Tibial nerve (tissue), 4 donors: ENCODE results near the gene SLC16A8.

ENCODE experiments used
- EP300 ChIP-seq, 2 donors: sonication (generic); formaldehyde crosslinking; IDR thresholded peaks; one replicate each; pipeline ENCODE4 v1.6.1; 2017; ENCODE audit warnings: antibody characterized with exemption in 2 of 2, mild to moderate bottlenecking in 1 of 2
- POLR2A ChIP-seq, 2 donors: fragments of 450-650 bp; IDR thresholded peaks; one replicate each; pipeline ENCODE4 v1.6.1; 2017; ENCODE audit warnings: antibody characterized with exemption in 2 of 2, mild to moderate bottlenecking in 2 of 2, moderate library complexity in 2 of 2
- TF ChIP-seq, protein P1 (sequence below), 5 experiments: fragments of 200-600 bp in 3 of 5; fragments of 450-650 bp in 2 of 5; sonication (generic) in 3 of 5; IDR thresholded peaks; one replicate each; pipeline ENCODE4 v1.5.1; 2016 to 2019; ENCODE audit warnings: antibody characterized with exemption in 5 of 5, mild to moderate bottlenecking in 3 of 5, moderate library complexity in 2 of 5

DNA sequence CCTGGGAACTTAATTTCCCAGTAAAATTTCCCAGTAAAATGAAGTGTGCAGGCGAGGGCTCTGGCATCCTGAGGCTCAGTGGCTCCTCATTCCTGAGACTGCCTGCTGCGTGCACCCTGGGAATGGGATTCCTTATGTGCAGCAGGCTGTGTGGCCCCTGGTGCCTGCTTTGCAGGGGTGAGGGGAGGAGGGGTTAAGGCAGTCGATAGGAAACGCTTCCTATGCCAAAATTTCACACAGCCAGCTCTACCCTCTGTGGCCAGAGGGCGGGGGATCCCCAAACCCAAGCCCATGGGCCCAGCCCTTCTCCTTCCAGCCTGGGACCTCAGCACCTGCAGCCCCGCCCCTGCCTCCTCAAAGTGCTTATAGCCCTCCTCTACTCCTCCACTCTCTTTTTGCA, 38.6 kb upstream of the SLC16A8 start:
- TF ChIP-seq POLR2A (IDR thresholded peaks at IDR 0.05) (no peak), EP300 (IDR thresholded peaks at IDR 0.05) (no peak)
- TF ChIP-seq, protein P1, sequence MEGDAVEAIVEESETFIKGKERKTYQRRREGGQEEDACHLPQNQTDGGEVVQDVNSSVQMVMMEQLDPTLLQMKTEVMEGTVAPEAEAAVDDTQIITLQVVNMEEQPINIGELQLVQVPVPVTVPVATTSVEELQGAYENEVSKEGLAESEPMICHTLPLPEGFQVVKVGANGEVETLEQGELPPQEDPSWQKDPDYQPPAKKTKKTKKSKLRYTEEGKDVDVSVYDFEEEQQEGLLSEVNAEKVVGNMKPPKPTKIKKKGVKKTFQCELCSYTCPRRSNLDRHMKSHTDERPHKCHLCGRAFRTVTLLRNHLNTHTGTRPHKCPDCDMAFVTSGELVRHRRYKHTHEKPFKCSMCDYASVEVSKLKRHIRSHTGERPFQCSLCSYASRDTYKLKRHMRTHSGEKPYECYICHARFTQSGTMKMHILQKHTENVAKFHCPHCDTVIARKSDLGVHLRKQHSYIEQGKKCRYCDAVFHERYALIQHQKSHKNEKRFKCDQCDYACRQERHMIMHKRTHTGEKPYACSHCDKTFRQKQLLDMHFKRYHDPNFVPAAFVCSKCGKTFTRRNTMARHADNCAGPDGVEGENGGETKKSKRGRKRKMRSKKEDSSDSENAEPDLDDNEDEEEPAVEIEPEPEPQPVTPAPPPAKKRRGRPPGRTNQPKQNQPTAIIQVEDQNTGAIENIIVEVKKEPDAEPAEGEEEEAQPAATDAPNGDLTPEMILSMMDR (IDR thresholded peaks at IDR 0.05), result no peak
